MG63 (cell line): ENCODE results near the gene MAPKAP1. TPM values are rescaled to one million over a fixed set of nuclear protein-coding genes. Genes with fewer than 3 reads are reported as not detected.

Source experiments
- DNase-seq: peaks from one replicate; pipeline ENCODE4 v3.0.0-alpha.2; 2020
- H3K27me3 ChIP-seq: fragments of 250-450 bp; sonication (Bioruptor Pico); 2 replicates; pipeline ENCODE4 v1.5.1; 2020; ENCODE audit warnings: mild to moderate bottlenecking, moderate library complexity
- H3K36me3 ChIP-seq: fragments of 250-450 bp; sonication (Bioruptor Pico); 2 replicates; pipeline ENCODE4 v1.5.1; 2020; ENCODE audit warnings: mild to moderate bottlenecking, moderate library complexity
- H3K4me3 ChIP-seq: fragments of 250-450 bp; sonication (Bioruptor Pico); 2 replicates; pipeline ENCODE4 v1.5.1; 2020; ENCODE audit warnings: mild to moderate bottlenecking, moderate library complexity
- H3K9me3 ChIP-seq: fragments of 250-450 bp; sonication (Bioruptor Pico); 2 replicates; pipeline ENCODE4 v1.5.1; 2020; ENCODE audit warnings: mild to moderate bottlenecking, moderate library complexity
- total RNA-seq: library from RNA; depleted of rRNA; stranded (reverse); fragments of >200 nt; shearing (Covaris generic); gene quantifications from 2 replicates; pipeline ENCODE4 v1.2.3, GENCODE V29; 2014; ENCODE audit warnings: low replicate concordance

Gene MAPKAP1
- total RNA-seq, 1 experiment from 2014 or later: 91.7 TPM

DNA sequence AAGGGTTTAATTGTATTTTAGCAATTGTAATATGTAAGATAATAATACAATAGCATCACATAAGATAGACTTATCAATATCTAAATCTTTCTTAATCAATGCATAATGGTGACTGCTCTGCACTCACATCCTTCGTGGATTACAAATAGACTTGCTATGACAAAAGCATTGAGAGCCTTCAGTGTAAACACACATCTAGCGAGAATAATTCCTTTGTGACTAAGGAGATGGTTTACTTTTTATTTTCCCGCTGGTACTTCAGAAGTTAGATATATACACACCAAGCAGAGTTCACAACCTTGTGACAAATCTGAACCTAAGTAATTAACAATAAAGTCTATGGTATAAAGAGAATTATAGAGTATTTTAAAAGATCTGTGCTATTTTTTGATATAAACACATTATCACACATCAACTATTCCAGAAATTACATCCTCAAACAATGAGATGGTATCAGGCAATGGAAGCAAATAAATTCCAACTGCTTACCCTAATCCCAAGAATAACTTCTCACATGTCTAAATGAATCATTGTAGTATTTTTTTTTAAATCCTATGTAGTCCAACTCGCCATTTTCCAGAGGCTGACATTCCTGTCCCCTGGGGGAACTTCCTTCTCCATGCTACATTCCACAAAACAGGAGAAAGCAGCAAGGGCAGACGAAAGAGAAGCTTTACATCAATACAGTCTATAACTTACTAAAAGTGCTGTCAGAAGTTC lies 51.2 kb downstream of the MAPKAP1 start:
- Histone ChIP-seq H3K9me3 (no peaks in the 10 kb centered on the region), H3K27me3 (no peaks in the 10 kb centered on the region), H3K36me3 (peaks cover 15% of the 10 kb centered on the region), H3K4me3 (no peak overlapping the region)
- no peak for DNase-seq

DNA sequence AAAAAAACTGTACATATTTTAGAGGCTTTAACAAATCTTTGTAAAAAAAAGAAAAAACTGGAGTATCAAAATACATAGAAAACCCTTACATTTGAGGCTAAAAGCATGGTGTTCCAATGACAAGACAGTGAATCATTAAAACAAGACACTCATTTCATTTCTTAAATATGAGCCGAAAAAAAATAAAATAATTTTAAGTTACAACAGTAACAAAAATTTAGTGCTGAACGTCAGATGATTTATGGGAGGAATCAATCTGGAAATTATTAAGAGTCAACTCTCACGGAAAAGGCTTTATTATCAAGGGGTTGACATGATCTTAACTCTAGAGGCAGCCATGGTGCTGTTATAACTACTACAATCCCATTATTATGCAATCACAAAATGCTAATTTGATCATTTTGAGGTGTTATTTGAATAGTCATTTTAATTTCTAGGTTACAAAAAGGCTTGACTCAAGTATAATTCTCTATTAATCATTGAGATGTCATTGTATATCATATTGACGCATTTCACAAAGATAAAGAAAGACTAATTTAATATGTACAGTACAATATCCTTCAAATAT lies 51.9 kb downstream of the MAPKAP1 start:
- Histone ChIP-seq H3K9me3 (no peaks in the 10 kb centered on the region), H3K36me3 (peaks cover 12% of the 10 kb centered on the region), H3K4me3 (no peak overlapping the region), H3K27me3 (no peaks in the 10 kb centered on the region)
- DNase-seq: no peak

DNA sequence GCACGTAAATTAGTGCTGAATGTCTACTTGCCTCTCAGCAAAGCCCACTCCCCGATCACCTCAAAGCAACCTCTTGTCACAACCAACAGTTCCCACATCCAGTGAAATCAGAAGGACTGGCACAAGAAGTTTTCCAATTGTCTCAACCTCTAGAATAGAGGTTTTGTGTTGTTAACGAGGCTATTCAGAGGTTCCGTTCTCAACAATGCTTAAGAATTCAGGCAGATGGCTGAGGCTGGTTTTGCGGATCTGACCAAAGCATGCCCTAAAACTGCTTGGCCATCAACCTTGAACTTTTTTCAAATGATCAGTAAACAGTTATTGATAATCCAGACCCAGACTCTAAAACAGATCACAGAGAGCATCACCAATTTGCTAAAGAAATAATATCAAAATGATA lies 52.9 kb downstream of the MAPKAP1 start:
- H3K27me3 ChIP-seq: no peaks in the 10 kb centered on the region
- peaks cover 12% of the 10 kb centered on the region for H3K36me3 ChIP-seq
- H3K9me3 ChIP-seq: no peaks in the 10 kb centered on the region
- no peak for DNase-seq
- no peak overlapping the region for H3K4me3 ChIP-seq

DNA sequence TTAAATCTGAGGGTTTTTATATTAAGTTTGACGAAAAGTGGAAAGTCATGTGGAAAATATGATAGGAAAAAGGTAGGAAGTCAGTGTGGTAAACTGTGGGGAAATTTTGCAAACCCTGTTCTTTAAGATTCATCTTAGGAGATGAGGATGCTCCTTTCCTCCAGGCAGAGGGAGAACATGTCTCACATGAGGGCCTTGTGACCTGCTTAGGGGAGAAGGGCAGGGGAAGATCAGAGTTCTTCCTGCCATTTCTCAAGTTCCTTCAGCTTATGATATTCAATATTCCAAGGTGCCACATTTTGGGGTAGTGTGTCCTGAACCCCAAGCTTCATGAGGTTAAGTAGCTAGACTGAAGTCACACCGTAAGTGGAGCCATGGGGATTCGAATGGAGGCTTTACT lies 53.7 kb downstream of the MAPKAP1 start:
- H3K36me3 ChIP-seq: peaks cover 11% of the 10 kb centered on the region
- H3K4me3 ChIP-seq: no peak overlapping the region
- no peaks in the 10 kb centered on the region for H3K9me3 ChIP-seq
- no peak for DNase-seq
- no peaks in the 10 kb centered on the region for H3K27me3 ChIP-seq

DNA sequence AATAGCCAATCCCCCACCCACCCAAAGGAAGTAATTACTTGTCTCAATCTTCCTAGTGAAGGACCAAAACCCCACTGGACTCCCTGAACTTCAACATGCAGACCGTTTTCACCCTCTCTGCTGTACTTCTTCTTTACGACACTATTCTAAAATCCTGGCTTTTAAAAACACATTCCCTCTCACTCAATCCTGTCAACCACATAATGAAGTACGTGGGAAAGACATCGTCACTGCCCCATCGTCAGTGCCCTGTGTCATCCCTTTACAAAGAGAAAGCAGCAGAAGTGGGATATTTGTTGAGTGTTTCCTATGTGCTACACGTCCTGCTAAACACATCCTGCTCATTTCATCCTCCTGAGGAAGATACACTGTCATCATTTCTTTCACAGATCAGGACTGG lies 54.2 kb downstream of the MAPKAP1 start:
- H3K27me3 ChIP-seq: no peaks in the 10 kb centered on the region
- no peaks in the 10 kb centered on the region for H3K9me3 ChIP-seq
- DNase-seq: no peak
- H3K36me3 ChIP-seq: peaks cover 11% of the 10 kb centered on the region
- H3K4me3 ChIP-seq: no peak overlapping the region

DNA sequence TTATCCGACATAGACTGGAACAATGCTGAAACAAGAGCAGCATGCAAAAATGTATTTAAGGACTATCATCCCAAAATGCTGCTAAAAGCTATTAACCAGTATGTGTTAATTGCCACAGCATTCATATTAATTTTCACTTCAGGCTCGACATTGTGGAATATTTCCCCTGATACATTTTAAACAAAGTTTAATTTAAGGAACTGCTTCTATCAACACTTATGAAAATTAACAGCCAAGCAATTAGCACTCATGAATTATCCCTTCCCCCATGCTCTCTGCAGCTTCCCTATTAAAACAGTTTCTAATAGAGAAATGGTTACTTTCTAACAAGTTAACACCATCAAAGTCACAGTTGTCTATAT lies 54.8 kb downstream of the MAPKAP1 start:
- H3K36me3 ChIP-seq: peaks cover 6% of the 10 kb centered on the region
- H3K27me3 ChIP-seq: no peaks in the 10 kb centered on the region
- no peak for DNase-seq
- no peak overlapping the region for H3K4me3 ChIP-seq
- H3K9me3 ChIP-seq: no peaks in the 10 kb centered on the region

DNA sequence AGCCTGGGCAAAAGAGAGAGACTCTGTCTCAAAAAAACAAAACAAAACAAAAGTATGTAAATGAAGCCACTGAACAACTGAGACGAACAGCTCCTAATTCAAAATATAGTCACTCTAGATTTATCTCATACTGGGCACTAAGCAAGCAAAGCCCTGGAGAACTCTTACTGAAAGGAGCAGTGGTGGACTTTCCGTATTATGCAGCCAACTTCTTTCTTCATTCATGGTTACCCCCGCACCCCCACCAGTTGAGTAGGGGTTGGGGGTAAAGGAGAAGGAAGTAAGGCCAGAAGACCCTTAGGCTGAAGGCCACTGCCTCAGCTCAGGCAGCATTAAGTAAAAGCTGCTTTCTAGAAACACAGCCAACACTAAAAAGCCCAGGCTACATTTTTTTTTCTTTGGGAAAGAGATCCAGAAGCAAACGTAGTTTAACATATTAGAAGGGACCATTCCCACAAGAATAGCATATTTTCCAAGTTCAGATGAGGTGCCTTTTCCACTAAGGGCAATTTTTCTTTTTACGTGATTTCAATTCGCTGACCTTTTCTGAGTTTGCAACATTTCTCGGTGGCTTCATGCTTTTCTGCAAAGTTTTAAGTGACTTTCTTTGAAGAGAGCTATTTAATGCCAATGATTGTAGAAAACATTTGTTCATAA lies 55.3 kb downstream of the MAPKAP1 start:
- H3K4me3 ChIP-seq: no peak overlapping the region
- peaks cover 5% of the 10 kb centered on the region for H3K36me3 ChIP-seq
- H3K9me3 ChIP-seq: no peaks in the 10 kb centered on the region
- no peak for DNase-seq
- no peaks in the 10 kb centered on the region for H3K27me3 ChIP-seq

DNA sequence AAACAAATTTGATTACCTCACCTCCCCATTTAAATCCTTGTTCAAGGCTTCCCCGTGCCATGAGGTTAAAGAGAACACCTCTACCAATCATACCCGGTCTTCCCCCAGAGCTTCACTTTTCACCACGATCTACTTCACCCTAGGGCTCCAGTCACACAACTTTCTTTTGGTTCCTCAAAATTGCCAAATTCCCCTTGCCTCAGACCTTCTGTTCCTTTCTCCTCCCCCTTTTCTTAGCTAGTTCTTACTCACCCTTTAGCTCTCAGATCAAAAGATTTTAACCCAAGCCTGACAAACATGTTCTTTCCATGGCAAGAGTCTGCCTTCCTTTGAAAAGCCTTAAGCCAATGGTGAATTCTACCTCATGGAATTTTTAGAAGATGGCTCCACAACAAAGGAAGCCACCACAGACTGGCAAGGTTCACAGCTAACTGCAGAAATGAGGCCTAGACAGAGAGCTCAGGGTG lies 56.7 kb downstream of the MAPKAP1 start:
- Histone ChIP-seq H3K9me3 (no peaks in the 10 kb centered on the region), H3K27me3 (no peaks in the 10 kb centered on the region), H3K36me3 (peaks cover 5% of the 10 kb centered on the region), H3K4me3 (no peak overlapping the region)
- no peak for DNase-seq

DNA sequence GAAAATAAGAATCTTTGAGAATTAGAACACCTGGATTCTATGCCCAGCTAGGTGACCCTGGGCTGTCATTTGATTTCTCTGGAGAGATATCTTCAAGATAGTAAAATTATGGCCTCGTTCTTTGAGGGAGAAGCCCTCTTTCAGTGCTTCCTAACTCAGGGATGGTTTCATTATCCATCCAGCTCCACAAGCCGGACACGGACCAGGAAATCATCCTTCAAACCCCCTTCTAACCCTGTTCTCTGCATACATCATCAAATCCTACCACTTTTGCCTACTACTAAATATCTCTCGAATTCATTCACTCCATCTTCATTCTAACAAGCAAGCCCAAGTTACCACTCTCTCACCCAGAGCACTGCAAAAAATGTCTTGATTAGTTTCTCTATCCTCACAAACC lies 57.2 kb downstream of the MAPKAP1 start:
- Histone ChIP-seq H3K4me3 (no peak overlapping the region), H3K27me3 (no peaks in the 10 kb centered on the region), H3K9me3 (no peaks in the 10 kb centered on the region), H3K36me3 (peaks cover 5% of the 10 kb centered on the region)
- DNase-seq: no peak

DNA sequence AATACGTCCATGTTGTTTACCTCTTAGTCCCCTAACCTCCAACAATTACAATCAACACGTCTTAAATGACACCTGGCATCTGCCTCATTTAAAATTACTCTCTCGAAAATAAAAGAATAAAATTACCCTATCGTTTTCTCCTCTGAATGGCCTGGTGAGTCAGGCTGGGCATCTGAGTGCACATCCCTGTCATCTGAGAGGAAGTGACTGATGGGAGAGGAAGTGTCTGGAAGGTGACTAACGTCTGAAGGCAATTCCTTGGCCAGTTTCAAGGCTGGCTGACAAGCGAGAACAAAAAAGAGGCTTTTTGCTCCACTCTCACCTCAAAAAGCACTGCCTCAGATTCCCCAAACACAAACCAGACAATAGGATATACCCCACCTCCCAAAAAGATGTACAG lies 57.7 kb downstream of the MAPKAP1 start:
- Histone ChIP-seq H3K27me3 (no peaks in the 10 kb centered on the region), H3K4me3 (no peak overlapping the region), H3K36me3 (peaks cover 5% of the 10 kb centered on the region; the same call in 1 of the 2 replicates), H3K9me3 (no peaks in the 10 kb centered on the region)
- DNase-seq: peak; percentile 78

DNA sequence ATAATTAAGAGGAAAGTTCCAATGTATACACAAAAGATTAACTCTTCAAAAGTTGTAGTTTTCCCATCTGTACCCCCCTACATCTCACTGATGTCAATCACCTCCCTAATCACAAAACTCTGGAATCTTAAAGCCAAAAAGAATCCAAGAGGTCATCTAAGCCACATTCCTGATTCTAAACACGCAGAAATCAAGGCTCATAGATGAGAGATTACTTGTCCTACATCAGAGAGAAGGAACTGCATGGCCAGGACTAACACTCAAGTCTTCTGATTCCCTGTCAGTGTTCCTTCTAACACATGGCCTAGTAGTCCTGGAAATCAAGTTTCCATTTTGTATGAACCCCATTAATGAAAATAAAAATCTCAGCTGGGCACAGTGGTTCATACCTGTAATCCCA lies 58.7 kb downstream of the MAPKAP1 start:
- Histone ChIP-seq H3K9me3 (no peaks in the 10 kb centered on the region), H3K36me3 (peaks cover 2% of the 10 kb centered on the region), H3K27me3 (no peaks in the 10 kb centered on the region), H3K4me3 (no peak overlapping the region)
- DNase-seq: no peak

DNA sequence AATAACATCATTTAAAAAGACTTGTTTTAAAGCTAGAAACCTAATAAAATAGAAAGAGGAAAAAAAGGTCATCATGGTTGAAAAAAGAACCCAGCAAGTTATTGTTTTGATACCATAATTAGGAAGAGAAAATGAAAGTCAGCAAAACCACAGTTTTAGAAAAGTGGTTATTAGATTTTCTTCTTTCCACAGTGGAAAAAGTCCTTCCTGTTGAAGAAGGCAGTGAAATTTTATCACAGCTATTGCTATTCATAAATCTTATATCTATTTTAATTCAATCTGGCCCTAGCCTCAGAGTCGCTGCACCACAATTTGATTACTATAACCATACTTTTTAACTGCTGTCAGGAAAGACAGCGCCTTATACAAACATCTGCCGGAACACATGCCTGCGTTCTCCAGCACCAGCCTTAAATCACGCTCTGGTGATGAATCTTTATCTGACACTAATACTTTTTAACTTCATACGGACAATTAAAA lies 60.3 kb downstream of the MAPKAP1 start:
- peaks cover 2% of the 10 kb centered on the region for H3K36me3 ChIP-seq
- H3K27me3 ChIP-seq: no peaks in the 10 kb centered on the region
- no peaks in the 10 kb centered on the region for H3K9me3 ChIP-seq
- peak overlapping the region; percentile 11; the same call in 1 of the 2 replicates for H3K4me3 ChIP-seq
- no peak for DNase-seq

DNA sequence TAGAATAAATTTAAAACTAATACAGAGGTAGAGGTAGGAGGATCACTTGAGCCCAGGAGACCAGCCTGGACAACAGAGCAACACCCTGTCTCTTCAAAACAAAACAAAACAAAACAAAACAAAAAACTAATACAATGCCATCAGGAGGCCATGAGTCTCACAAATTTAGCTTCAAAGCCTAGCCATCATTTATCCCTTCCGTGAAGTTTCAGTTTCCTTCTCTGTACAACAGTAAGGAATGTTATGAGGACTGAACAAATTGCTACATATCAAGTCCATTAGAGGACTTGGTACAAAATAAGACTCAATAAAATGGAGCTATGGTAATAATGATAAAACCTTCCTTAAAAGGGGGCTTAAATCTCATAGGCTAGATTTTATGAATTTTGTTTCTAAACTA lies 60.8 kb downstream of the MAPKAP1 start:
- peaks cover 2% of the 10 kb centered on the region for H3K36me3 ChIP-seq
- no peak overlapping the region for H3K4me3 ChIP-seq
- no peaks in the 10 kb centered on the region for H3K27me3 ChIP-seq
- no peak for DNase-seq
- no peaks in the 10 kb centered on the region for H3K9me3 ChIP-seq

DNA sequence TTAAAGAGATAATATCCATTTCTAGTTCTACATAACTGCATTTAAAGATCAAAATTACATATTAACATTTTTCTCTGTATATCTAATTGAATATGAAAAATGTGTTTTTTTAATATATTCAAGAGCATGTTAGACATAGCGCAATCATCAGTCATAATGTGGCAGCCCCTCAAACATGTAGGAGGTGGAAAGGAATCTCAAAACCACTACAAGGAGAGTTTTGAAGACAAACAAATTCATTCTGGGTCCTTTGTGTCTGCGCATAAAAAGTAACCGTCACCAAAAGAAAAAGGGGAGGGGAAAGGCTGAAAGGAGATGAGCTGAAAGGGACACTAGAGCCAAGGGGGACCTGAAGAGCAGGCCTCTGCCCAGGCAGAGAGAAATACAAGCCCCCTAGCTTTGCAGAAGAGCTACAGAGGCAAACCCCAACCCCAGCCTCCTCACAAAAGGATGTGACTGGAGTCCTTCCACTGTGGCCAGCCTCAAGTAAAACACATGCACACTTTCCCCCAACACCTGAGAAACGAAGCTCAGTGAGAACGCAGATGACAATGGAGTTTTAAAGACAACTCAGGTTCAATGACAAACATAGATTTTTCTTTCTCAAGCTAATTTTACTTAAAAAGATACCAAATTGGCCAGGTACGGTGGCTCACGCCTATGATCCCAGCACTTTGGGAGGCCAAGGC lies 62.0 kb downstream of the MAPKAP1 start:
- H3K9me3 ChIP-seq: no peaks in the 10 kb centered on the region
- DNase-seq: no peak
- no peak overlapping the region for H3K4me3 ChIP-seq
- peaks cover 2% of the 10 kb centered on the region for H3K36me3 ChIP-seq
- no peaks in the 10 kb centered on the region for H3K27me3 ChIP-seq

DNA sequence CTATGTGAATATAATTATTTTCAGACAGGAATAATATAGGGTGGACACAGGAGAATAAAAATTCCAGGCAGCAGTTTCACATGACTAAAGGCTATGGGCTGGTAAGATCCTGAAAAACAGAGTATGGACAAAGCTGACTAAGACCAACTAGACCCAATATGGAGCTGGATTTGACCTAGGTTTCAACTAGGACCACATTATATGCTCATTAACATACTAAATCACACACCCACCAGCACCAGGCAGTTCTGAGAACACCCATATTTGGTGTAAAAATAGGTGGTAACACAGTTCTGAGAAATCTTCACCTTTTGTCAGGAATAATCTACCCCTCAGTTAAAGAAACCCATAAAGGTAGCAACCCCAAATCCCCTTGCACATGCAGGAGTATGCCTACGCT lies 64.7 kb downstream of the MAPKAP1 start:
- no peaks in the 10 kb centered on the region for H3K27me3 ChIP-seq

DNA sequence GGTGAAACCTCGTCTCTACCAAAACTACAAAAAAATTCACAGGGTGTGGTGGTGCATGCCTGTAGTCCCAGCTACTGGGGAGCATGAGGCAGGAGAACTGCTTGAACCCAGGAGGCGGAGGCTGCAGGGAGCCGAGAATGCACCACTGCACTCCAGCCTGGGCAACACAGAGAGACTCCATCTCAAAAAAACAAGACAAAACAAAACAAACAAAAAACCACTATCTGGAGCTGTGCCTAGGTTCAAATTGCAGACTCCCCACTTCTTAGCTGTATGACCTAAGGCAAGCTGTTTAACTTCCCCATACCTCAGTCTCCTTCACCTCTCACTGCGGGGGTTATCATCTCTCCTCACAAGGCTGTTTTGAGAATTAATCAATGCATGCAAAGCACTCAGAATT lies 68.0 kb downstream of the MAPKAP1 start:
- DNase-seq: no peak
- Histone ChIP-seq H3K27me3 (no peaks in the 10 kb centered on the region), H3K36me3 (no peaks in the 10 kb centered on the region; the same call in 1 of the 2 replicates), H3K9me3 (no peaks in the 10 kb centered on the region), H3K4me3 (no peak overlapping the region)

More for the DNA sequence above, 64.7 kb downstream of the MAPKAP1 start:
- DNase-seq: no peak
- Histone ChIP-seq H3K4me3 (no peak overlapping the region), H3K36me3 (no peaks in the 10 kb centered on the region; the same call in 1 of the 2 replicates), H3K9me3 (no peaks in the 10 kb centered on the region)
